Nephron progenitor cell (in vitro differentiated cells): ENCODE data around the gene TM9SF4.

Experiments
- DNase-seq: peaks from one replicate; pipeline ENCODE4 v3.0.0; 2021
- H3K27ac Mint-ChIP-seq: 2 replicates; pipeline ENCODE4 v1.8.0; 2021; ENCODE audit warnings: mild to moderate bottlenecking, moderate library complexity, mixed read lengths
- H3K27me3 Mint-ChIP-seq: 2 replicates; pipeline ENCODE4 v1.8.0; 2021; ENCODE audit warnings: mild to moderate bottlenecking, low read depth, mixed read lengths; ENCODE audit not compliant: poor library complexity
- H3K36me3 Mint-ChIP-seq: 2 replicates; pipeline ENCODE4 v1.8.0; 2021; ENCODE audit warnings: low read depth, mixed read lengths
- H3K4me1 Mint-ChIP-seq: 2 replicates; pipeline ENCODE4 v1.8.0; 2021; ENCODE audit warnings: mixed read lengths
- H3K4me3 Mint-ChIP-seq: 2 replicates; pipeline ENCODE4 v1.8.0; 2021; ENCODE audit warnings: mild to moderate bottlenecking, moderate library complexity, mixed read lengths
- H3K9me3 Mint-ChIP-seq: 2 replicates; pipeline ENCODE4 v1.8.0; 2021; ENCODE audit warnings: mild to moderate bottlenecking, moderate library complexity, mixed read lengths
- TF ChIP-seq, protein P1 (sequence below): fragments of 200-600 bp; sonication (generic); IDR thresholded peaks from 2 replicates; pipeline ENCODE4 v1.5.0; 2021; ENCODE audit warnings: antibody characterized with exemption

TM9SF4 gene, protein sequence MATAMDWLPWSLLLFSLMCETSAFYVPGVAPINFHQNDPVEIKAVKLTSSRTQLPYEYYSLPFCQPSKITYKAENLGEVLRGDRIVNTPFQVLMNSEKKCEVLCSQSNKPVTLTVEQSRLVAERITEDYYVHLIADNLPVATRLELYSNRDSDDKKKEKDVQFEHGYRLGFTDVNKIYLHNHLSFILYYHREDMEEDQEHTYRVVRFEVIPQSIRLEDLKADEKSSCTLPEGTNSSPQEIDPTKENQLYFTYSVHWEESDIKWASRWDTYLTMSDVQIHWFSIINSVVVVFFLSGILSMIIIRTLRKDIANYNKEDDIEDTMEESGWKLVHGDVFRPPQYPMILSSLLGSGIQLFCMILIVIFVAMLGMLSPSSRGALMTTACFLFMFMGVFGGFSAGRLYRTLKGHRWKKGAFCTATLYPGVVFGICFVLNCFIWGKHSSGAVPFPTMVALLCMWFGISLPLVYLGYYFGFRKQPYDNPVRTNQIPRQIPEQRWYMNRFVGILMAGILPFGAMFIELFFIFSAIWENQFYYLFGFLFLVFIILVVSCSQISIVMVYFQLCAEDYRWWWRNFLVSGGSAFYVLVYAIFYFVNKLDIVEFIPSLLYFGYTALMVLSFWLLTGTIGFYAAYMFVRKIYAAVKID

DNA sequence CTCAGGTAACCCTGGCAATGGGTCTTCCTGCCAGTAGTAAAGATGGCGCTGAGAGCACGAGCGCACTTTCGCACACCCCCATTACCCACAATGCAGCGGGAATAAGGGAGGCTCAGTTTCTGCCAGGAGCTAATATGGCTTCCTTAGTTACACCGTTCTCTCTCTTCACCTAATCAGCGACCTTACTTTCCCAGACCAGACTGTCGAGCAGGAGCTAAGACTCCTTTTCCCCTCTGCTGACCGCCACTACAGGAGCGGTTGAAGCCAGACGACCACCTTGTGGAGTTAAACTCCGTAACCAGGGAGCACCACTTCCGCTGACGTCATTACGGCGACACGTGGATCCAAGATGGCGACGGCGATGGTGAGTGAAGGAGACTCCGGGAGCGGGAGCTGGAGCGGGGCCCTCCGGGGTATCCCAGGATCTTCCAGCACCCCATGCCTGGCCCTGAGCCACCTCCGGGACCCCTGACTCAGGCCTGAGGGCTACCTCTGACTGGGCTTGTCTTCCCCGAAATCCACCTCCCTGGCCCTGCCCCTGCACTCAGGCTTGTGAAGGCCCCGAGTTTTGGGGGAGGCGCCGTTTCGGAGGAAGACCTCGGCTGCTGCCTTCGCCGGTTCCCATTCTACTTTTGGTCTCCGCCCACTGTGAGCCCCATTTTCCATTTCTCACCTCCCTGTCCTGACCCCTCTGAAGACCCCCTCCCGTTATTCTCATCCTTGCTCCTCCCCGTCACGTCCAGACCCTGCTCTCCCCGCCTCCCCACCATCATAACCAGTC lies at the start of gene TM9SF4:
TM9SF4 (plus strand) TSS at position 323 of the 781 bp plus-strand sequence; CDS start at position 350, 27 bp downstream.
- Mint-ChIP-seq H3K4me1 (peaks cover 39% of the 10 kb centered on the region), H3K36me3 (peaks cover 18% of the 10 kb centered on the region), H3K4me3 (peak within 1 kb of the TSS; percentile 94), H3K9me3 (no peaks in the 10 kb centered on the region), H3K27me3 (no peaks in the 10 kb centered on the region), H3K27ac (peak within 1 kb of the TSS; percentile 100)
- TF ChIP-seq, protein P1, sequence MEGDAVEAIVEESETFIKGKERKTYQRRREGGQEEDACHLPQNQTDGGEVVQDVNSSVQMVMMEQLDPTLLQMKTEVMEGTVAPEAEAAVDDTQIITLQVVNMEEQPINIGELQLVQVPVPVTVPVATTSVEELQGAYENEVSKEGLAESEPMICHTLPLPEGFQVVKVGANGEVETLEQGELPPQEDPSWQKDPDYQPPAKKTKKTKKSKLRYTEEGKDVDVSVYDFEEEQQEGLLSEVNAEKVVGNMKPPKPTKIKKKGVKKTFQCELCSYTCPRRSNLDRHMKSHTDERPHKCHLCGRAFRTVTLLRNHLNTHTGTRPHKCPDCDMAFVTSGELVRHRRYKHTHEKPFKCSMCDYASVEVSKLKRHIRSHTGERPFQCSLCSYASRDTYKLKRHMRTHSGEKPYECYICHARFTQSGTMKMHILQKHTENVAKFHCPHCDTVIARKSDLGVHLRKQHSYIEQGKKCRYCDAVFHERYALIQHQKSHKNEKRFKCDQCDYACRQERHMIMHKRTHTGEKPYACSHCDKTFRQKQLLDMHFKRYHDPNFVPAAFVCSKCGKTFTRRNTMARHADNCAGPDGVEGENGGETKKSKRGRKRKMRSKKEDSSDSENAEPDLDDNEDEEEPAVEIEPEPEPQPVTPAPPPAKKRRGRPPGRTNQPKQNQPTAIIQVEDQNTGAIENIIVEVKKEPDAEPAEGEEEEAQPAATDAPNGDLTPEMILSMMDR, result no peak
- peak; percentile 86 for DNase-seq

DNA sequence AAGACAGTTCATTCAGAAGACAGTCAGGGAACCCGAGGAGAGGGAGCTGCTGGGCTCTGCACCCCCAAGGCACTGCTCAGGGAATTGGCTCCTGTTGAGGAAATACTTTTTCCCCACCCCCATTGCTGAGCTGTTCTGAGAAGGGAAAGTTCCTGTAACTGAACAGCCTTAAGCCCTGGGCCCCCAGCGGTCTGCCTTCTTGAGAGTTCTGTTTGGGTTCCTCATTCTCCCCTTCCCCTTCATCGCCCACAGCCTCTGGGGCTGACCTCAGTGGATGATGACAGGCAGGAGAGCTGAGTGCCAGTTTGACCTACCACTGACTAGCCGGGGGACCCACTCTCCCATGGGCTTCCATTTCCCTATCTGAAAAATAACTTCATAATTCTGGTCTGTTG lies 46.7 kb upstream of the TM9SF4 start:
- H3K4me3 Mint-ChIP-seq, result no peak overlapping the region
- TF ChIP-seq, protein P1, result no peak
- peaks cover 17% of the 10 kb centered on the region for H3K27me3 Mint-ChIP-seq
- peaks cover 34% of the 10 kb centered on the region for H3K4me1 Mint-ChIP-seq
- H3K36me3 Mint-ChIP-seq, result no peaks in the 10 kb centered on the region
- no peaks in the 10 kb centered on the region for H3K9me3 Mint-ChIP-seq
- no peak for DNase-seq
- H3K27ac Mint-ChIP-seq, result no peak overlapping the region

DNA sequence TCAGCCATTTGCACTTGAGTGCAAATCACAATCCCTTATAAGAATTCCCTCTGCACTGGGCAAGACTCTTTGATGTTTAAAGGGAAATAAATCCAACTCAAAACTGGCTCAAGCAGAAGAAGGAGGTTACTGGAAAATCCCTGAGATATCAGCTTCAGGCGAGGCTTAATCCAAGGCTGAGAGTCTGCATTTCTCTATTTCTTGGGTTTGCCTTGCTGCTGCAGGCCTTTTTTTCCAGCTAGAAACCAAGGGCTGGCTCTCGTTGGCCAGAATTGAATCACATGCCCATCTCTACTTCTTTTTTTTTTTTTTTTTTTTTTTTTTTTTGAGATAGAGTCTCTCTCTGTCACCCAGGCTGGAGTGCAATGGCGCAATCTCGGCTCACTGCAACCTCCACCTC lies 45.8 kb upstream of the TM9SF4 start:
- H3K36me3 Mint-ChIP-seq, result no peaks in the 10 kb centered on the region
- peaks cover 11% of the 10 kb centered on the region for H3K27me3 Mint-ChIP-seq
- H3K4me3 Mint-ChIP-seq, result no peak overlapping the region
- TF ChIP-seq, protein P1, result no peak
- no peaks in the 10 kb centered on the region for H3K9me3 Mint-ChIP-seq
- DNase-seq, result no peak
- H3K4me1 Mint-ChIP-seq, result peaks cover 39% of the 10 kb centered on the region
- H3K27ac Mint-ChIP-seq, result no peak overlapping the region

DNA sequence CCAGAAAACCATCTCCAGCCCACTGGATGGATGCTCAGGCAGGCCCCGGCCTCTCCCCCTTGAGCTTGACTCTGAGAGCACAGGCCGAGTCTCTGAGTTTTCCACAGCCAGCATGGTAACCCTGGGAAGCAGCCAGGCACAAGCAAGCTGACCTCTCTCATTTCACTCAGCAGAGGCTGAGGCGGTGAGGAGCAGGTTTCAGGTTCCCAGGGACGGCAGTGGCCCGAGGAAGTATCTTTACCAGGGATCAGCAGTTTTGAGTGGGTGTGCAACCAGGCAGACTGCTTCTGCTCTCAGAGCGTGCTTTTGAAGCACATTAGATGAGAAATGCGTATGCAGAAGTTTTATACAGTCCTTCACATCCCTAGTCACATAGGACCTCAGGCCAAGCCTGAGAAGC lies 44.8 kb upstream of the TM9SF4 start:
- Mint-ChIP-seq H3K4me3 (no peak overlapping the region), H3K9me3 (no peaks in the 10 kb centered on the region), H3K36me3 (no peaks in the 10 kb centered on the region), H3K27ac (no peak overlapping the region), H3K27me3 (peaks cover 8% of the 10 kb centered on the region), H3K4me1 (peaks cover 47% of the 10 kb centered on the region)
- TF ChIP-seq, protein P1, result no peak
- DNase-seq, result peak; percentile 54

DNA sequence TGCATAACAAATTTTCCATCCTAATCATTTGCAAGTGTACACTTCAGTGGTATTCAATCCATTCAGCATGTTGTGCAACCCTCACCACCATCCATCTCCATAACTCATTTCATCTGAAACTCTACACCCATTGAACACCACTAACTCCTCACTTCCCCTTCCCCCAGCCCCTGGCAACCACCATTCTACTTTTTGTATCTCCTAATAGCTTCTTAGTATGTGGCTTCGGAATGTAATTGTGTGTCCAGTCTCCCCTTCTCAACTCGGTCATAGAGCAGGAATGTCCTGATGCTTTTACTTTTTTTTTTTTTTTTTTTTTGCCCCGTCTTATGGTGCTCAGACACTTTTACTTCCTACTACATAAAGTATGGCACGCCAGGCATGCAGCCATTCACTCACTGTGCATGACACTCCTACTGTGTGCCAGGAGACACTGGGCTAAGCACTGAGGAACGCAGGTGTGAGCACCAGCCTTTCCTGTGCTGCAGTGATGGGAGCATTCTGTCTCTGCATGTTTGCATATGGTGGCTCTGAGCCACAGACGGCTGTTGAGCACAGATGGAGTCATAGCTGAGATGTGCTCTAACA lies 42.2 kb upstream of the TM9SF4 start:
- Mint-ChIP-seq H3K27me3 (peaks cover 3% of the 10 kb centered on the region), H3K4me3 (no peak overlapping the region), H3K9me3 (no peaks in the 10 kb centered on the region), H3K27ac (peak overlapping the region; percentile 14), H3K36me3 (no peaks in the 10 kb centered on the region), H3K4me1 (peaks cover 50% of the 10 kb centered on the region)
- no peak for DNase-seq
- TF ChIP-seq, protein P1, result no peak
